IPS-20b (cell line): ENCODE measurements around the gene PPIA.
"Not testable (repeated sequence)": the region's sequence is repeated elsewhere in the genome, so short reads cannot be mapped to it uniquely, and the experiment has no call there.

Experiments
- H3K27ac ChIP-seq: one replicate; pipeline ENCODE4 v1.5.1; 2013; ENCODE audit warnings: low read length
- H3K27me3 ChIP-seq: 2 replicates; pipeline ENCODE4 v1.6.1; 2013; ENCODE audit warnings: mild to moderate bottlenecking, low read length, inconsistent platforms; ENCODE audit not compliant: insufficient read depth
- H3K36me3 ChIP-seq: 2 replicates; pipeline ENCODE4 v1.6.1; 2013; ENCODE audit warnings: low read depth, mild to moderate bottlenecking, inconsistent platforms, low read length, moderate library complexity; ENCODE audit not compliant: insufficient read depth
- H3K4me1 ChIP-seq: 2 replicates; pipeline ENCODE4 v1.6.1; 2013; ENCODE audit warnings: mild to moderate bottlenecking, control low read depth, inconsistent platforms, low read length, moderate library complexity; ENCODE audit not compliant: insufficient read depth
- H3K4me3 ChIP-seq: 2 replicates; pipeline ENCODE4 v1.5.1; 2013; ENCODE audit warnings: mild to moderate bottlenecking, low read length, inconsistent platforms
- H3K9ac ChIP-seq: 2 replicates; pipeline ENCODE4 v1.6.1; 2013; ENCODE audit warnings: low read depth, mild to moderate bottlenecking, inconsistent platforms, low read length, moderate library complexity
- H3K9me3 ChIP-seq: 2 replicates; pipeline ENCODE4 v1.6.1; 2013; ENCODE audit warnings: mild to moderate bottlenecking, low read depth, low read length, inconsistent platforms; ENCODE audit not compliant: insufficient read depth

The PPIA gene

GRCh38 chr7:44796034-44796503 is 412 bp upstream of the PPIA start:
- Histone ChIP-seq H3K36me3 (peaks cover 42% of the 10 kb centered on the region), H3K4me1 (peaks cover 6% of the 10 kb centered on the region; the same call in 1 of the 2 replicates), H3K27ac (no peak overlapping the region), H3K9me3 (no peaks in the 10 kb centered on the region), H3K9ac (peak overlapping the region; percentile 91), H3K27me3 (no peaks in the 10 kb centered on the region), H3K4me3 (peak overlapping the region; percentile 98)

GRCh38 chr7:44797329-44798258 is 1.1 kb downstream of the PPIA start:
- Histone ChIP-seq H3K36me3 (peaks cover 57% of the 10 kb centered on the region), H3K9ac (peak overlapping the region; percentile 100), H3K4me3 (peak overlapping the region; percentile 98), H3K27me3 (no peaks in the 10 kb centered on the region), H3K9me3 (no peaks in the 10 kb centered on the region), H3K4me1 (peaks cover 6% of the 10 kb centered on the region; the same call in 1 of the 2 replicates), H3K27ac (peak overlapping the region; percentile 99)

- Histone ChIP-seq H3K36me3 (peaks cover 69% of the 10 kb centered on the region), H3K27ac (no peak overlapping the region), H3K27me3 (no peaks in the 10 kb centered on the region), H3K4me1 (peaks cover 6% of the 10 kb centered on the region; the same call in 1 of the 2 replicates), H3K9me3 (no peaks in the 10 kb centered on the region), H3K9ac (peak overlapping the region; percentile 100; the same call in 1 of the 2 replicates), H3K4me3 (peak overlapping the region; percentile 98)
Observed at GRCh38 chr7:44798649-44799305, 2.3 kb downstream of the PPIA start.

- Histone ChIP-seq H3K9me3 (no peaks in the 10 kb centered on the region), H3K27me3 (no peaks in the 10 kb centered on the region), H3K36me3 (peaks cover 74% of the 10 kb centered on the region), H3K4me3 (peak overlapping the region; percentile 98; the same call in 1 of the 2 replicates), H3K9ac (no peak overlapping the region), H3K27ac (no peak overlapping the region), H3K4me1 (peaks cover 6% of the 10 kb centered on the region; the same call in 1 of the 2 replicates)
Observed at GRCh38 chr7:44799939-44800338, 3.5 kb downstream of the PPIA start.

GRCh38 chr7:44801890-44802289 is 5.4 kb downstream of the PPIA start:
- no peak overlapping the region for H3K4me3 ChIP-seq
- no peaks in the 10 kb centered on the region for H3K9me3 ChIP-seq
- H3K9ac ChIP-seq = no peak overlapping the region
- H3K27me3 ChIP-seq = no peaks in the 10 kb centered on the region
- peaks cover 6% of the 10 kb centered on the region; the same call in 1 of the 2 replicates for H3K4me1 ChIP-seq
- H3K27ac ChIP-seq = no peak overlapping the region
- peaks cover 74% of the 10 kb centered on the region for H3K36me3 ChIP-seq

- H3K36me3 ChIP-seq = peaks cover 68% of the 10 kb centered on the region
- peaks cover 6% of the 10 kb centered on the region; the same call in 1 of the 2 replicates for H3K4me1 ChIP-seq
- H3K27me3 ChIP-seq = no peaks in the 10 kb centered on the region
- H3K9ac ChIP-seq = no peak overlapping the region
- no peak overlapping the region for H3K27ac ChIP-seq
- no peaks in the 10 kb centered on the region for H3K9me3 ChIP-seq
- no peak overlapping the region for H3K4me3 ChIP-seq
Observed at GRCh38 chr7:44802418-44803025, 6.0 kb downstream of the PPIA start.

GRCh38 chr7:44803828-44804519 is 7.5 kb downstream of the PPIA start:
- H3K27ac ChIP-seq = not testable (repeated sequence)
- H3K36me3 ChIP-seq = peaks cover 53% of the 10 kb centered on the region

GRCh38 chr7:44805950-44806349 is 9.5 kb downstream of the PPIA start:
- no peaks in the 10 kb centered on the region for H3K9me3 ChIP-seq
- H3K36me3 ChIP-seq = peaks cover 33% of the 10 kb centered on the region
- H3K27ac ChIP-seq = no peak overlapping the region
- H3K27me3 ChIP-seq = no peaks in the 10 kb centered on the region
- no peaks in the 10 kb centered on the region for H3K4me1 ChIP-seq
- H3K9ac ChIP-seq = no peak overlapping the region
- H3K4me3 ChIP-seq = no peak overlapping the region

More at GRCh38 chr7:44803828-44804519, 7.5 kb downstream of the PPIA start:
- not testable (repeated sequence) for H3K9me3 ChIP-seq, H3K4me3 ChIP-seq, H3K27me3 ChIP-seq, H3K4me1 ChIP-seq, H3K9ac ChIP-seq

GRCh38 chr7:44808914-44809393 is 12.5 kb downstream of the PPIA start:
- H3K9me3 ChIP-seq = no peaks in the 10 kb centered on the region
- no peak overlapping the region for H3K27ac ChIP-seq
- 0 out of 2 replicates have a peak, but pooled peaks cover 4% of the 10 kb centered on the region for H3K36me3 ChIP-seq
- H3K4me3 ChIP-seq = no peak overlapping the region
- H3K27me3 ChIP-seq = no peaks in the 10 kb centered on the region
- H3K4me1 ChIP-seq = no peaks in the 10 kb centered on the region
- H3K9ac ChIP-seq = no peak overlapping the region

- Histone ChIP-seq H3K4me3 (no peak overlapping the region), H3K36me3 (no peaks in the 10 kb centered on the region)
Observed at GRCh38 chr7:44811093-44811492, 14.6 kb downstream of the PPIA start.

GRCh38 chr7:44811571-44811970 is 15.1 kb downstream of the PPIA start:
- H3K27me3 ChIP-seq = no peaks in the 10 kb centered on the region
- no peaks in the 10 kb centered on the region for H3K9me3 ChIP-seq
- H3K4me1 ChIP-seq = no peaks in the 10 kb centered on the region
- H3K4me3 ChIP-seq = no peak overlapping the region
- H3K27ac ChIP-seq = no peak overlapping the region
- H3K36me3 ChIP-seq = no peaks in the 10 kb centered on the region
- H3K9ac ChIP-seq = no peak overlapping the region

More at GRCh38 chr7:44811093-44811492, 14.6 kb downstream of the PPIA start:
- H3K4me1 ChIP-seq = no peaks in the 10 kb centered on the region
- H3K9me3 ChIP-seq = no peaks in the 10 kb centered on the region
- no peak overlapping the region for H3K9ac ChIP-seq
- no peaks in the 10 kb centered on the region for H3K27me3 ChIP-seq
- no peak overlapping the region for H3K27ac ChIP-seq
